ENCODE results near the gene GPRASP3.
A peak's percentile ranks its signal among the peaks of the same experiment; 100 is the strongest.

GPRASP3 gene

GRCh38 chrX:102745857-102746584 lies 25.5 kb downstream of the GPRASP3 start:
- DNase-seq (ENCODE audit: extremely low read depth in 1 of 2, low read depth in 1 of 2), result no peak

GRCh38 chrX:102765217-102765616 lies 44.7 kb downstream of the GPRASP3 start:
- no peak for DNase-seq (ENCODE audit: extremely low read depth in 1 of 2, low read depth in 1 of 2)

- DNase-seq (ENCODE audit: extremely low read depth in 1 of 2, low read depth in 1 of 2), result no peak
Observed at GRCh38 chrX:102765809-102766208, 45.3 kb downstream of the GPRASP3 start.

GRCh38 chrX:102767287-102767686 lies 46.7 kb downstream of the GPRASP3 start:
- DNase-seq (ENCODE audit: extremely low read depth in 1 of 2, low read depth in 1 of 2), result no peak

GRCh38 chrX:102768987-102769761 lies 48.6 kb downstream of the GPRASP3 start:
- DNase-seq (ENCODE audit: extremely low read depth in 1 of 2, low read depth in 1 of 2), result peak; percentile 51 to 60
